Adipocyte (in vitro differentiated cells): Measurements from ENCODE around the gene CDK11B.
"Not testable (repeated sequence)": the region's sequence is repeated elsewhere in the genome, so short reads cannot be mapped to it uniquely, and the experiment has no call there.

Source experiments
- DNase-seq: peaks from one replicate; pipeline ENCODE4 v3.0.0-alpha.2; 2015; ENCODE audit warnings: low read depth
- H3K27me3 ChIP-seq: replicated peaks from 2 replicates; pipeline ENCODE4 v1.7.0; 2013; ENCODE audit warnings: mild to moderate bottlenecking, low read length, moderate library complexity; ENCODE audit not compliant: control insufficient read depth, insufficient read depth
- H3K36me3 ChIP-seq: 2 replicates; pipeline ENCODE4 v1.7.0; 2013; ENCODE audit warnings: low read length, mild to moderate bottlenecking, moderate library complexity; ENCODE audit not compliant: control insufficient read depth, insufficient read depth, severe bottlenecking
- H3K4me1 ChIP-seq: 2 replicates; pipeline ENCODE4 v1.7.0; 2013; ENCODE audit warnings: mild to moderate bottlenecking, low read length, moderate library complexity; ENCODE audit not compliant: control insufficient read depth, insufficient read depth
- H3K4me3 ChIP-seq: 2 replicates; pipeline ENCODE4 v1.7.0; 2013; ENCODE audit warnings: mild to moderate bottlenecking, low read length, moderate library complexity
- H3K9ac ChIP-seq: 2 replicates; pipeline ENCODE4 v1.7.0; 2013; ENCODE audit warnings: mild to moderate bottlenecking, low read length, moderate library complexity
- H3K9me3 ChIP-seq: 2 replicates; pipeline ENCODE4 v1.7.0; 2013; ENCODE audit warnings: mild to moderate bottlenecking, low read length, moderate library complexity; ENCODE audit not compliant: control insufficient read depth

CDK11B gene

DNA sequence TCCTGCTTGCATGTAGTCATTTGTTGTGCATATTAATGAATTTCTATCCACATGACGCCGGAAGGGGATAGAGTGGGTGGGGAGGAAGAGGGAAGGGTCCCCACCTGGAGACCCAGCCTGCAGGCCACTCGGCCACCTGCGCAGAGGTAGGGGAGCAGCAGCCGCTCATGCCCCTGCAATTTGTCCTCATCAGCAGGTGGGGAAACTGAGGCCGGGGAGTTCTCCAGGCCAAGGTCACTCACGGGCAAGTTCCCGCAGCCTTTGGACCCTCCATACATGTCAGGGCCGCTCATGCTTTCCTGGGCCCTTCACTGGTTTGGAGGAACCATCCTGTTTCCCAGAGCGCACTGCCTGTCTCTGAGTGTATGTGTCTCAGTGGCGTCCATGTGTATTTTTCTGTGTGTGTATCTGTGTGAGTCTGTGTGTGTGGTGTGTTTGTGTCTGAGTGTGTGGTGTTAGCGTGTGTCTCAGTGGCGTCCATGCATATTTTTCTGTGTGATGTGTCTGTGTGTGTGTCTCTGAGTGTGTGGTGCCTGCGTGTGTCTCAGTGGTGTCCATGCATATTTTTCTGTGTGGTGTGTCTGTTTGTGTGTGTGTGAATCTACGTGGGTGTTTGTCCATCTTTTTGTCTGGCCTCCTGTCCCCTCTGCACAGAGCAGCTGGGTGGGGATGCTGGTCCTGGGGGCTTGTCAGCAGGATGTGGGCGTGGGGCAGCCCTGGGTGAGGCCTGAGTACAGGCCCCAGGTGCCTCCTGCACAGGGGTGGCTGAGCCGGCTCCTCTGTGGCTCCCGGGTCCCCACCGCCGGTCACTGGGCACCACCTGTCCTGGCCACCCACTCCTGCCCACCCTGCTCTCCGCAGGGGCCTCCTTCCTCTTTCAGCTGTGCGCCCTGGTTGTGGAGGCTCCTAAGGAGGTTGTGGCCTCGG, 37.9 kb upstream of the CDK11B start:
- H3K4me1 ChIP-seq, H3K36me3 ChIP-seq, H3K4me3 ChIP-seq, H3K9ac ChIP-seq, H3K27me3 ChIP-seq, H3K9me3 ChIP-seq, DNase-seq: not testable (repeated sequence)

DNA sequence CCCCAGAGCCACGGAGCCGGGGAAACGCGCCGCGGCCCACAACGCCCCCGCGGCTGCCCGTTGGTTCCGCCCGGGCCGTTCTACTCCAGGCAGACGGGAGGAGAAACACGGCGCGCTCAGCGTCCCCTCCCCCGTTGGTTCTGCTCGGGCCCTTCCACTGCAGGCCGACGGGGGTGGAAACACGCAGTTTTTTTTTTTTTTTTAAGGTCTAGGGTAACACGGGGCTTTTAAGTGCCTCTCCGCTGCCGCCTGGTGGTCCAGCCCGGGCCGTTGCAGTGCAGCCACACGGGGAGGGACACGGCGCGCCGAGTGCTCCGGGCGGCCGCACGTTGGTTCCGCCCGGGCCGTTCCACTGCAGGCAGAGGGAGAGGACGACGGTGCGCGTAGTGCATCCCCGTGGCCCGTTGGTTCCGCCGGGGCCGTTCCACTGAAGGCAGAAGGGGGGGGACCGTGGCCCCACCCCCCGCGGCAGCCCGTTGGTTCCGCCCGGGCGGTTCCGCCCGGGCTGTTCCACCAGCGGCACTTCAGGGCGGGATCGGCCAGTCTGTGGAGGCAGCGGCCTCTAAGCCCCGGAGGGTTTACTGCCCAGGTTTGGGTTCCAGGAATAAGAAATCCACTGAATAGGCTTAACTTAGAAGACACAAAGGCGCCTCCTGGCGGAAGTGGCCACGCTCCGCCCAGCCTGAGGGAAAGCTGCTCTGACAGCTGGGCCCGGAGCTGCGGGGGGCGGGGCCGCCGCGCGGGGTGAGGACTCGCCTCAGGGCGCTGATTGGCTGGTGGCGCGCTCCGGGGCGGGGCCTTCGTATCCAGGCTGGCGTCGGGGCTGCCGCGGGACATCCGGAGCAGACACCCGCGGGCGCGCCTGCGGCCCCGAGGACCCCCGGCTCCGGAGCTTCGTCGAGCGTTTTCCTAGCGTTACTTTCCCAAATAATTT, 34.2 kb upstream of the CDK11B start, which contains the start of gene SLC35E2B:
TSS of gene SLC35E2B (minus strand) at position 82 of the 934 bp plus-strand sequence. CDS start 16,096 bp downstream, outside the sequence.
- H3K9ac ChIP-seq: peak within 1 kb of the TSS; percentile 82
- not testable (repeated sequence) for H3K4me1 ChIP-seq, H3K9me3 ChIP-seq, H3K27me3 ChIP-seq, H3K36me3 ChIP-seq
- peak within 1 kb of the TSS; percentile 75 for H3K4me3 ChIP-seq
- DNase-seq: peak; percentile 96

DNA sequence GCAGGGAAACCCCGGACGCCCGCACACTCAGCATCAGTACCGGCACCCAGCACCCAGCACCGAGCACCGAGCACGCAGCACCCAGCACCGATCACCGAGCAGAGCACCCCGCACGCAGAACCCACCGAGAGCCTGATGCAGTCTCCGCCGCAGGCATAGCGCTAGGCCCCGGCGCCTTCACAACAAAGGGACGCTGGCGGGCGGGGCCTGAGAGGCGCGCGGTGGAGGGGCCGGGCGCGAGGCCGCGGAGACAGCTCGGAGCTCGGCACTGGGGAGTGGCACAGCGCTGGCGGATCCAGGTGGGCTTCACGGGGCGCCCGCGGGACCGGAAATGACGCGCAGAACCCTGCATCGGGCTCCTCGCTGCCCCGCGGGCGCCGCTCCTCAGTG, 33.5 kb upstream of the CDK11B start:
- peak; percentile 87 for DNase-seq
- not testable (repeated sequence) for H3K4me1 ChIP-seq, H3K36me3 ChIP-seq, H3K9me3 ChIP-seq, H3K27me3 ChIP-seq
- Histone ChIP-seq H3K9ac (peak overlapping the region; percentile 82), H3K4me3 (peak overlapping the region; percentile 75)

DNA sequence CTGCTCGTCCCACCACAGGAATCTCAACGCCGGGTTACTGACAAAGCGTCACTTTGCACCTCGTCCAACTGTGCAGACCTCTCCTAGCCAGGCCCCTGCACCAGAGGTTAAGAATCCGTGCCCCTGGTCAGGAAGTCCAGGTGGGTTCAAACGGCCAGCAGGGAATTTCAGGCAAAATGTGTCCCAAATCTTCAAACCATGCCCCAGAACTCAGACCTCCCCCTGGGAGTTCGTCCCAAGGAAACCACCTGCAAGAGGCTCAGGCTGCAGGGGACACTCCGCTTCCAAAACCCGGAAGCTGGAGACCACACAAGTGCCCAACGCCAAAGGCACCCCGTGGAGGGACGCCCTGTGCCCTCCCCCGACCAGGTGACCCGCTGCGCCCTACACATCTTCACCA, 32.6 kb upstream of the CDK11B start:
- H3K4me1 ChIP-seq, H3K9me3 ChIP-seq, DNase-seq, H3K9ac ChIP-seq, H3K27me3 ChIP-seq, H3K36me3 ChIP-seq: not testable (repeated sequence)
- peak overlapping the region; percentile 59 for H3K4me3 ChIP-seq

DNA sequence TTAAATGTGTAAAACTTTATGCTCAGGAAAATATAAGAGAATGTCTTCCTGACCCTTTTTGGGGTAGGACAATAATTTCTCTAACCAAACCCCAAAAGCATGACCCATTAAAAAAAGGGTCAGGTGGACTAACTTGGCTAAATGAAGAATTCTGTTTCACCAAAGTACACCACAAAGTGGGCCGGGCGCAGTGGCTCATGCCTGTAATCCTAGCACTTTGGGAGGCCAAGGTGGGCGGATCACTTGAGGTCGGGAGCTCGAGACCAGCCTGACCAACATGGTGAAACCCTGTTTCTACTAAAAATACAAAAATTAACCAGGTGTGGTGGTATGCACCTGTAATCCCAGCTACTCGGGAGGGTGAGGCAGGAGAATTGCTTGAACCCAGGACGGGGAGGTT, 30.7 kb upstream of the CDK11B start:
- H3K9ac ChIP-seq, DNase-seq, H3K36me3 ChIP-seq, H3K9me3 ChIP-seq, H3K4me3 ChIP-seq, H3K4me1 ChIP-seq, H3K27me3 ChIP-seq: not testable (repeated sequence)

DNA sequence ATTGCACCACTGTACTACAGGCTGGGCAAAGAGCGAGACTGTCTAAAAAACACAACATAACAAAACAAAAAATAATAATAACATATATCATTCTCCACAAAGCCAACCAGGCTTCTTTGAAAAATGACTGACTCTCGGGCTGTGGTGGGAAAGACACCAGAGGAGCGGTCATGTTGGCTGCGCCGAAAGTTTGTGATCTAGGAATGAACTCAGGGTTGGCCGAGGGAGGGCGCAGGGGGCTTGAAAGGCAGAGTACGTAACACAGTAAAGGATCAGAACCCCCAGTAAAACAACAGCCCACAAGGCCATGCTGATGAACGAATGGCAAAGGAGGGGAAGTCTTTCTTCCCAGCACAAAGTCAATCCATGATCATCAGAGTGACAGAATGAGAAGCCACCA, 29.0 kb upstream of the CDK11B start:
- H3K4me1 ChIP-seq: peaks cover 4% of the 10 kb centered on the region
- no peak overlapping the region for H3K9ac ChIP-seq
- H3K4me3 ChIP-seq: no peak overlapping the region
- H3K27me3 ChIP-seq: no peaks in the 10 kb centered on the region
- no peak for DNase-seq
- H3K36me3 ChIP-seq: peaks cover 4% of the 10 kb centered on the region
- no peaks in the 10 kb centered on the region for H3K9me3 ChIP-seq

DNA sequence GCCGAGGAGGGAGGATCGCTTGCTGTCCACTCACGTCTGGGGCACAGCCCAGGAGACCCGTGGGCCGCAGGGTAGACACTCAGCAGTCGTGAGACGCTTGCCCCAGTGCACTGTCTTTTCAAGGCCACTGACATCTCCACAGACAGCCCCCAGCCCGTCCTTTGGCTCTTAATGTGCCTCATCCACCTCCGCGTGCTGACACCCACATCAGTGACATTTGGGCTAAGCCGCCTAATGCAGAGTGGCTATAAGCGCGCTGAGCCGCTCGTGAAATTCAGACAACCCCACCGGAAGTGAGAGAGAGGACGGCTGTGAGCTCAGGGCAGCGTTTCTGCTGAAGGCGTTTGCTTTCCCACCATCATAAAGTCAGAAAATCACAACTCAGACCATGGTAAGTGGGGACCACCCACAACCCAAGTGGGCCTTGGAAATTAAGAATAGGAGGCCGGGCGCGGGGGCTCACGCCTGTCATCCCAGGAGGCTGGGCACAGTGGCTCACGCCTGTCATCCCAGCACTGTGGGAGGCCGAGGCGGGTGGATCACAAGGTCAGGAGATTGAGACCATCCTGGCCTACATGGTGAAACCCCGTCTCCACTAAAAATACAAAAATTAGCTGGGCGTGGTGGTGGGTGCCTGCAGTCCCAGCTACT, 25.4 kb upstream of the CDK11B start:
- peaks cover 4% of the 10 kb centered on the region for H3K4me1 ChIP-seq
- H3K9me3 ChIP-seq: no peaks in the 10 kb centered on the region
- H3K27me3 ChIP-seq: no peaks in the 10 kb centered on the region
- H3K4me3 ChIP-seq: no peak overlapping the region
- H3K9ac ChIP-seq: no peak overlapping the region
- peaks cover 4% of the 10 kb centered on the region for H3K36me3 ChIP-seq
- no peak for DNase-seq

DNA sequence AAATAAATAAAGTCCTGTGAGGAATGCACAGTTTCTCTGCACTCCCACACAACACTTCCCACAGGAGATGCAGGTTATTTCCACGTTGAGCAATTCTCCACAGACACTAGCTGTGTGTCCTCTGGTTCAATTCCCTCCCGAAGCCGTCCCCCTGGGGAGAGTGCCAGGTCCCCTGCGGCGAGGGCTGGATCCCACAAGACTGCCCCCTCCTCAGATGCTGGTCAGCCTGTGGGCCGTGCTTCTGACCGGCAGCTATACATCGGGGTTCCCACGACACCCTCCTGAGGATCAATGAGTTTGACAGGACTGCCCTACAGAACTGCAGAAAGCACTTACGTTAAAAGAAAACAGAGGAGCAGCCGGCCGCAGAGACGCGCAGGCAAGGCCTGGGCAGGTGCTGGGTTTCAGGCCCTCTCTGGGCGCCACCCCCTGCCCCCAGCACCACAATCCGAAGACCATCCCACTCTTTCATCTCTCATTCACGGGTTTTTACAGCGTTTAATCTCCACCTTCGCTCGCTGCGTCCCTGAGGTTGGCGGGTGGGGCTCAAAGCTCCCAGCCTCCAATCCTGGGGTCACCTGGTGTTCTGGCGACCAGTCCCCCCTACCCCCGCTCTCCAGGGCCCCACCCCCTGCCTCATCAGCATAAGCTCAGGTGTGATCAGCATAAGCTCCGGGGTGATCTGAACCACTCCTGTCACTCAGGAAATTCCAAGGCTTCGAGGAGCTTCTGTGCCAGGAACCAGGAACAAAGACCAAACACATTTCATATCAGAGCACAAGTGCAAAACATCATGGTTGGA, 24.5 kb upstream of the CDK11B start:
- no peak overlapping the region for H3K9ac ChIP-seq
- H3K36me3 ChIP-seq: peaks cover 4% of the 10 kb centered on the region
- no peaks in the 10 kb centered on the region for H3K9me3 ChIP-seq
- H3K4me1 ChIP-seq: peaks cover 4% of the 10 kb centered on the region
- no peaks in the 10 kb centered on the region for H3K27me3 ChIP-seq
- H3K4me3 ChIP-seq: no peak overlapping the region
- DNase-seq: no peak

DNA sequence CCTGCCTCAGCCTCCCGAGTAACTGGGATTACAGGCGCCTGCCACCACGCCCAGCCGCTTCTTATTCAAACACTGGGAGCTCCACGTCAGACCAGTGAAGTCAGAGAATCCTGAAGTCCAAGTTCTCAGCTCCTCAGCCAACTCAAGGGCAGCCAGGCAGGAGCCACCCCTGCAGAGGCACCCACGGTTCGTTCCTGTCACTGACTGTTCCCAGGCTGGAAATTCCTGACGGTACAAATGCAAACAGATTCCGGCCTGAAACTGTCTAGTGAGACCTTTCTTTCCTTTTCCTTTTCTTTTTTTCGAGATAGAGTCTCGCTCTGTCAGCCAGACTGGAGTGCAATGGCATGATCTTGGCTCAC, 22.1 kb upstream of the CDK11B start:
- H3K4me1 ChIP-seq: no peaks in the 10 kb centered on the region
- H3K36me3 ChIP-seq: peaks cover 4% of the 10 kb centered on the region
- H3K9ac ChIP-seq: no peak overlapping the region
- no peaks in the 10 kb centered on the region for H3K27me3 ChIP-seq
- H3K4me3 ChIP-seq: no peak overlapping the region
- no peaks in the 10 kb centered on the region for H3K9me3 ChIP-seq
- DNase-seq: no peak

DNA sequence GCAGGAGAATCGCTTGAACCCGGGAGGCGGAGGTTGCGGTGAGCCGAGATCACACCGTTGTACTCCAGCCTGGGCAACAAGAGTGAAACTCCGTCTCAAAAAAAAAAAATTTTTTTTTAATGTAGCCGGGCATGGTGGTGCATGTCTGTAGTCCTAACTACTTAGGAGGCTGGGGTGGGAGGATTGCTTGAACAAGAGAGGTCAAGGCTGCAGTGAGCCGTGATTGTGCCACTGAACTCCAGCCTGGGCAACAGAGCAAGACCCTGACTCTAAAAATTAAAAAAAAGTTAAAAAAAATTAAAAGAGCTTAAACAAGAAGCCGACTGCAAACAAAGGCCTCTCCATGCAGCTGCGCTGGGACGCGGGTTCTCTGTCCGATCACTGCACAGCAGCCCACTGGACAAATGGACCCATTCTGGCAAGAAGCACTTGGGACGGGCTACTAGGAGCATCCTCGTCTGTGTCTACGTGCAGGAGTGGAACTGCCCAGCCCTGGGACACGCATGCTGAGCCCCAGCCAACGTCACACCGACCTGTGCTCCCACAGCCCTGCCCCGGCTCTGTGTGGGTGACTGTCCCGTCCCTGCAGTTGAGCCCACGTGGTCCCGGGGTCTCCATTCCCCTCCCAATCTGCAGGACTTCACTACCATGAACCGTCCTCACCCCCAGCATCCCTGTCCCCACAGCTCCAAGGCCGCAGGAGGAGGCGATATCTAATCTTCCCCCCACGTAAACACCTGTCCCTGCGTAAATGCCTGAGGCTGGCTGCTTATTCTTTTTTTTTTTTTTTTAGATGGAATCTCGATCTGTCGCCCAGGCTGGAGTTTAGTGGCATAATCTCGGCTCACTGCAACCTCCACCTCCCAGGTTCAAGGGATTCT, 21.5 kb upstream of the CDK11B start:
- no peak overlapping the region for H3K4me3 ChIP-seq
- no peak for DNase-seq

More for the DNA sequence above, 21.5 kb upstream of the CDK11B start:
- H3K9ac ChIP-seq: no peak overlapping the region
- H3K9me3 ChIP-seq: no peaks in the 10 kb centered on the region
- no peaks in the 10 kb centered on the region for H3K27me3 ChIP-seq
- no peaks in the 10 kb centered on the region for H3K4me1 ChIP-seq
- H3K36me3 ChIP-seq: peaks cover 4% of the 10 kb centered on the region
